ENCODE measurements around the gene SFI1.
A peak's percentile ranks its signal among the peaks of the same experiment; 100 is the strongest.

- TF ChIP-seq, protein P1, sequence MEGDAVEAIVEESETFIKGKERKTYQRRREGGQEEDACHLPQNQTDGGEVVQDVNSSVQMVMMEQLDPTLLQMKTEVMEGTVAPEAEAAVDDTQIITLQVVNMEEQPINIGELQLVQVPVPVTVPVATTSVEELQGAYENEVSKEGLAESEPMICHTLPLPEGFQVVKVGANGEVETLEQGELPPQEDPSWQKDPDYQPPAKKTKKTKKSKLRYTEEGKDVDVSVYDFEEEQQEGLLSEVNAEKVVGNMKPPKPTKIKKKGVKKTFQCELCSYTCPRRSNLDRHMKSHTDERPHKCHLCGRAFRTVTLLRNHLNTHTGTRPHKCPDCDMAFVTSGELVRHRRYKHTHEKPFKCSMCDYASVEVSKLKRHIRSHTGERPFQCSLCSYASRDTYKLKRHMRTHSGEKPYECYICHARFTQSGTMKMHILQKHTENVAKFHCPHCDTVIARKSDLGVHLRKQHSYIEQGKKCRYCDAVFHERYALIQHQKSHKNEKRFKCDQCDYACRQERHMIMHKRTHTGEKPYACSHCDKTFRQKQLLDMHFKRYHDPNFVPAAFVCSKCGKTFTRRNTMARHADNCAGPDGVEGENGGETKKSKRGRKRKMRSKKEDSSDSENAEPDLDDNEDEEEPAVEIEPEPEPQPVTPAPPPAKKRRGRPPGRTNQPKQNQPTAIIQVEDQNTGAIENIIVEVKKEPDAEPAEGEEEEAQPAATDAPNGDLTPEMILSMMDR (IDR thresholded peaks at IDR 0.05 in 8 of 11, conservative IDR thresholded peaks at IDR 0.05 in 3 of 11) = no peak
- peak; percentile 45 to 73 (median 67) for TF ChIP-seq POLR2AphosphoS5 (IDR thresholded peaks at IDR 0.05)
Measured at GRCh38 chr22:31625661-31626426, 129.5 kb downstream of the SFI1 start.
